WTC11 (cell line): ENCODE data around the gene KCNMA1. TPM values are rescaled to one million over a fixed set of nuclear protein-coding genes. Genes with fewer than 3 reads are reported as not detected.

Experiments
- ATAC-seq: fragments of 200-7000 bp; cut with Tn5 transposase; 2 replicates; pipeline ENCODE4 v1.10.0; 2021; ENCODE audit warnings: mild to moderate bottlenecking, moderate library complexity
- CTCF ChIA-PET: fragments of 300-600 bp; sonication (Branson Sonifier 250); formaldehyde crosslinking; loops from one replicate; lab custom pipeline; 2021; ENCODE audit warnings: antibody characterized with exemption; lab: Charles Lee
- POLR2A ChIA-PET: fragments of 350-600 bp; sonication (Branson Sonifier 250); formaldehyde crosslinking; loops from one replicate; lab custom pipeline; 2021; ENCODE audit warnings: antibody characterized with exemption; lab: Charles Lee
- DNase-seq: peaks from one replicate; pipeline ENCODE4 v3.0.0; 2021; ENCODE audit warnings: low spot score
- H3K27ac Mint-ChIP-seq: 2 replicates; pipeline ENCODE4 v1.8.0; 2021; ENCODE audit warnings: mixed read lengths
- H3K27me3 Mint-ChIP-seq: 2 replicates; pipeline ENCODE4 v1.8.0; 2021; ENCODE audit warnings: low read depth, mild to moderate bottlenecking, moderate library complexity, mixed read lengths
- H3K36me3 Mint-ChIP-seq: 2 replicates; pipeline ENCODE4 v1.8.0; 2021; ENCODE audit warnings: mixed read lengths
- H3K4me1 Mint-ChIP-seq: 2 replicates; pipeline ENCODE4 v1.8.0; 2022; ENCODE audit warnings: mixed read lengths
- H3K4me3 Mint-ChIP-seq: 2 replicates; pipeline ENCODE4 v1.8.0; 2021; ENCODE audit warnings: mild to moderate bottlenecking, moderate library complexity, mixed read lengths
- H3K9me3 Mint-ChIP-seq: 2 replicates; pipeline ENCODE4 v1.8.0; 2021; ENCODE audit warnings: mixed read lengths
- ATF1 ChIP-seq: sonication (generic); formaldehyde crosslinking; IDR thresholded peaks from 2 replicates; pipeline ENCODE4 v1.8.1; 2023; ENCODE audit warnings: mild to moderate bottlenecking, moderate library complexity, missing genetic modification reagents
- CREM ChIP-seq: sonication (generic); formaldehyde crosslinking; IDR thresholded peaks from 2 replicates; pipeline ENCODE4 v1.8.1; 2022; ENCODE audit warnings: mild to moderate bottlenecking, missing genetic modification reagents, moderate library complexity
- ELF4 ChIP-seq: sonication (generic); formaldehyde crosslinking; IDR thresholded peaks from 2 replicates; pipeline ENCODE4 v1.8.1; 2022; ENCODE audit warnings: low read depth, mild to moderate bottlenecking, moderate library complexity, missing genetic modification reagents
- EMX1 ChIP-seq: fragments of 250-450 bp; sonication (Bioruptor Pico); IDR thresholded peaks from 2 replicates; pipeline ENCODE4 v1.8.0; 2021; ENCODE audit warnings: mild to moderate bottlenecking
- IRF2 ChIP-seq: sonication (generic); formaldehyde crosslinking; IDR thresholded peaks from 2 replicates; pipeline ENCODE4 v1.8.0; 2022; ENCODE audit warnings: low read depth, missing genetic modification reagents, borderline replicate concordance
- JAZF1 ChIP-seq: fragments of 250-450 bp; sonication (Bioruptor Pico); IDR thresholded peaks from 2 replicates; pipeline ENCODE4 v1.9.0; 2021; ENCODE audit warnings: moderate library complexity, mild to moderate bottlenecking, inconsistent platforms
- KAT7 ChIP-seq: sonication (generic); formaldehyde crosslinking; IDR thresholded peaks from 2 replicates; pipeline ENCODE4 v1.8.1; 2023; ENCODE audit warnings: missing genetic modification reagents, mild to moderate bottlenecking, borderline replicate concordance
- MXD4 ChIP-seq: fragments of 250-450 bp; sonication (Bioruptor Pico); IDR thresholded peaks from 2 replicates; pipeline ENCODE4 v1.8.0; 2021; ENCODE audit warnings: mild to moderate bottlenecking, moderate library complexity, borderline replicate concordance
- MYBL2 ChIP-seq: sonication (generic); formaldehyde crosslinking; IDR thresholded peaks from 2 replicates; pipeline ENCODE4 v1.8.1; 2023; ENCODE audit warnings: mild to moderate bottlenecking, moderate library complexity, missing genetic modification reagents
- NFE2L1 ChIP-seq: sonication (generic); formaldehyde crosslinking; IDR thresholded peaks from 2 replicates; pipeline ENCODE4 v1.8.1; 2023; ENCODE audit warnings: missing genetic modification reagents
- NR2C2 ChIP-seq: sonication (generic); formaldehyde crosslinking; IDR thresholded peaks from 2 replicates; pipeline ENCODE4 v1.8.0; 2022; ENCODE audit warnings: mild to moderate bottlenecking, missing genetic modification reagents
- OVOL2 ChIP-seq: fragments of 250-450 bp; sonication (Bioruptor Pico); IDR thresholded peaks from 2 replicates; pipeline ENCODE4 v1.9.0; 2021; ENCODE audit warnings: mild to moderate bottlenecking, borderline replicate concordance
- PRRX2 ChIP-seq: fragments of 250-450 bp; sonication (Bioruptor Pico); IDR thresholded peaks from 2 replicates; pipeline ENCODE4 v1.8.0; 2021; ENCODE audit warnings: mild to moderate bottlenecking
- TEAD1 ChIP-seq: sonication (generic); formaldehyde crosslinking; IDR thresholded peaks from 2 replicates; pipeline ENCODE4 v1.8.0; 2022; ENCODE audit warnings: mild to moderate bottlenecking, missing genetic modification reagents
- TEAD4 ChIP-seq: sonication (generic); formaldehyde crosslinking; IDR thresholded peaks from 2 replicates; pipeline ENCODE4 v1.8.0; 2022; ENCODE audit warnings: mild to moderate bottlenecking, missing genetic modification reagents
- ZNF121 ChIP-seq: sonication (generic); formaldehyde crosslinking; IDR thresholded peaks from 2 replicates; pipeline ENCODE4 v1.8.0; 2023; ENCODE audit warnings: missing genetic modification reagents
- total RNA-seq: library from RNA; stranded (reverse); gene quantifications from 3 replicates; pipeline ENCODE4 v1.2.3, GENCODE V29; 2021
- TF ChIP-seq, protein P1 (sequence below): fragments of 250-450 bp; sonication (Bioruptor Pico); IDR thresholded peaks from 2 replicates; pipeline ENCODE4 v2.1.2; 2022; ENCODE audit warnings: mild to moderate bottlenecking, moderate library complexity
- TF ChIP-seq, protein P2 (sequence below): sonication (generic); formaldehyde crosslinking; conservative IDR thresholded peaks from 2 replicates; pipeline ENCODE4 v1.8.1; 2023; ENCODE audit warnings: mild to moderate bottlenecking, low read depth, missing genetic modification reagents, moderate library complexity
- TF ChIP-seq, protein P3 (sequence below): sonication (generic); formaldehyde crosslinking; IDR thresholded peaks from 2 replicates; pipeline ENCODE4 v1.8.0; 2022; ENCODE audit warnings: mild to moderate bottlenecking, missing genetic modification reagents
- TF ChIP-seq, protein P4 (sequence below): sonication (generic); formaldehyde crosslinking; IDR thresholded peaks from 2 replicates; pipeline ENCODE4 v1.8.1; 2023; ENCODE audit warnings: mild to moderate bottlenecking, moderate library complexity, missing genetic modification reagents
- TF ChIP-seq, protein P5 (sequence below): sonication (generic); formaldehyde crosslinking; IDR thresholded peaks from 2 replicates; pipeline ENCODE4 v1.8.1; 2022; ENCODE audit warnings: low read depth, missing genetic modification reagents, borderline replicate concordance

KCNMA1 gene
- total RNA-seq, 1 experiment from 2014 or later = 7.3 TPM

DNA sequence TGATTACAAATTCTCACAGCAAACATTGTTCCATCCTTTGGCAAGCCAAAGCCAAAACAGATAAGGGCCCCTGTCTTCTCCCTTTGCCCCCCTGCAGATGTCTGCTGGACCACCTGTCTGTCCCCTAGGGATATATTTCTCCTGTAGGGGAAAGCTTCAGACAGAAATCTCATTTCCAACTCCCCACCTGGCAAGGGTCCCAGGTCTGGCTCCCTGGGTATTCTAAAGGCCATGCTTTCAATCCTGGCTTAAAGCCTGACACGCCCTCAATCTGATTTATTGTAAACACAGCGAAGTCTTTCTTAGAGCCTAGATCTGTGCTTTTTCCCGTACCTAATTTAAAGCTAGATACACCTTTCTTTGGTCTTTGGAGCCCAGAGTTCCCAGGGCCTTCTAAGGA lies 66.1 kb downstream of the KCNMA1 start:
- POLR2A ChIA-PET = no interaction called here
- Mint-ChIP-seq H3K27ac (no peak overlapping the region), H3K4me1 (peaks cover 14% of the 10 kb centered on the region), H3K36me3 (peaks cover 3% of the 10 kb centered on the region), H3K9me3 (peaks cover 4% of the 10 kb centered on the region; the same call in 1 of the 2 replicates), H3K27me3 (no peaks in the 10 kb centered on the region), H3K4me3 (no peak overlapping the region)
- CTCF ChIA-PET = no interaction called here
- ATAC-seq = no peak
- no peak for TF ChIP-seq TEAD1 (CRISPR knock-in tag)
- TF ChIP-seq NR2C2 (CRISPR knock-in tag) = no peak
- no peak for TF ChIP-seq ZNF121
- TF ChIP-seq KAT7 (CRISPR knock-in tag) = no peak
- no peak for TF ChIP-seq JAZF1 (CRISPR knock-in tag)
- TF ChIP-seq, protein P1, sequence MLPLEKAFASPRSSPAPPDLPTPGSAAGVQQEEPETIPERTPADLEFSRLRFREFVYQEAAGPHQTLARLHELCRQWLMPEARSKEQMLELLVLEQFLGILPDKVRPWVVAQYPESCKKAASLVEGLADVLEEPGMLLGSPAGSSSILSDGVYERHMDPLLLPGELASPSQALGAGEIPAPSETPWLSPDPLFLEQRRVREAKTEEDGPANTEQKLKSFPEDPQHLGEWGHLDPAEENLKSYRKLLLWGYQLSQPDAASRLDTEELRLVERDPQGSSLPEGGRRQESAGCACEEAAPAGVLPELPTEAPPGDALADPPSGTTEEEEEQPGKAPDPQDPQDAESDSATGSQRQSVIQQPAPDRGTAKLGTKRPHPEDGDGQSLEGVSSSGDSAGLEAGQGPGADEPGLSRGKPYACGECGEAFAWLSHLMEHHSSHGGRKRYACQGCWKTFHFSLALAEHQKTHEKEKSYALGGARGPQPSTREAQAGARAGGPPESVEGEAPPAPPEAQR (CRISPR knock-in tag) = no peak
- TF ChIP-seq, protein P2, sequence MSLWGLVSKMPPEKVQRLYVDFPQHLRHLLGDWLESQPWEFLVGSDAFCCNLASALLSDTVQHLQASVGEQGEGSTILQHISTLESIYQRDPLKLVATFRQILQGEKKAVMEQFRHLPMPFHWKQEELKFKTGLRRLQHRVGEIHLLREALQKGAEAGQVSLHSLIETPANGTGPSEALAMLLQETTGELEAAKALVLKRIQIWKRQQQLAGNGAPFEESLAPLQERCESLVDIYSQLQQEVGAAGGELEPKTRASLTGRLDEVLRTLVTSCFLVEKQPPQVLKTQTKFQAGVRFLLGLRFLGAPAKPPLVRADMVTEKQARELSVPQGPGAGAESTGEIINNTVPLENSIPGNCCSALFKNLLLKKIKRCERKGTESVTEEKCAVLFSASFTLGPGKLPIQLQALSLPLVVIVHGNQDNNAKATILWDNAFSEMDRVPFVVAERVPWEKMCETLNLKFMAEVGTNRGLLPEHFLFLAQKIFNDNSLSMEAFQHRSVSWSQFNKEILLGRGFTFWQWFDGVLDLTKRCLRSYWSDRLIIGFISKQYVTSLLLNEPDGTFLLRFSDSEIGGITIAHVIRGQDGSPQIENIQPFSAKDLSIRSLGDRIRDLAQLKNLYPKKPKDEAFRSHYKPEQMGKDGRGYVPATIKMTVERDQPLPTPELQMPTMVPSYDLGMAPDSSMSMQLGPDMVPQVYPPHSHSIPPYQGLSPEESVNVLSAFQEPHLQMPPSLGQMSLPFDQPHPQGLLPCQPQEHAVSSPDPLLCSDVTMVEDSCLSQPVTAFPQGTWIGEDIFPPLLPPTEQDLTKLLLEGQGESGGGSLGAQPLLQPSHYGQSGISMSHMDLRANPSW (CRISPR knock-in tag) = no peak
- TF ChIP-seq IRF2 (CRISPR knock-in tag) = no peak
- no peak for TF ChIP-seq OVOL2 (CRISPR knock-in tag)
- DNase-seq = no peak

DNA sequence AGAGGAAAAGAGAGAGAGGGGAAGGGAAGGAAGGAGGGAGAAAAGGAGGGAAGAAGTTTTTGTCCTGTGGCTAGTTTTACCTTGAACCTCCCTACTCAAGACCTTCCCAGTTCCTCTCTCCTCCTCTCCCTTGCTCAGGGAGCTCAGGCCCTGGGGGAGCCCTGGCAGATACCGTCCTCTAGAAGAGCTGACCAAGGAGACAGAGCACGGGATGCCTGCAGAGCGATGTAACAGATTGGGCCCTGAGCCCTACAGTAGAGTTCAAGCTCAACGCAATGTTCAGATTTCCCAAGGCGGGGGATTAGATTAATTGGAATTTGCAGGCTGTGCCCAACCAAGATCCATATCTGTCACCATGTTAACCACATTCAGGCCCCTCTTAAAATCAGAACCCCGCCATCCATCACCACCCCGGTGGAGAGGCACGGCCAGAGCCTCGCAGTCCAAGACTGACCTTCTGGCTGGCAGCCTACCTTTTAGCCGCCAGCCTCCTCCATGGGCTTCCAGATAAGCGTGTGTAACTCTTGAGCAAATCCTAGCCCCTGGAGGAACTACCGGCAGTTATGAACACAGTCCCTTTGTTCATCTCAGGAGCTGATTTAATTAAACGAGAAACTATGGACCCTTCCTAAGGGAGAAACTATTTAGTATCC lies 70.6 kb downstream of the KCNMA1 start:
- Mint-ChIP-seq H3K27me3 (peaks cover 2% of the 10 kb centered on the region; the same call in 1 of the 2 replicates), H3K4me3 (no peak overlapping the region), H3K27ac (no peak overlapping the region), H3K36me3 (peaks cover 3% of the 10 kb centered on the region), H3K9me3 (peaks cover 4% of the 10 kb centered on the region; the same call in 1 of the 2 replicates), H3K4me1 (peaks cover 35% of the 10 kb centered on the region)
- no peak for ATAC-seq
- POLR2A ChIA-PET = no interaction called here
- CTCF ChIA-PET = no interaction called here
- DNase-seq = no peak
- TF ChIP-seq, protein P3, sequence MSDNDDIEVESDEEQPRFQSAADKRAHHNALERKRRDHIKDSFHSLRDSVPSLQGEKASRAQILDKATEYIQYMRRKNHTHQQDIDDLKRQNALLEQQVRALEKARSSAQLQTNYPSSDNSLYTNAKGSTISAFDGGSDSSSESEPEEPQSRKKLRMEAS = no peak
- TF ChIP-seq TEAD4 = no peak
- TF ChIP-seq, protein P4, sequence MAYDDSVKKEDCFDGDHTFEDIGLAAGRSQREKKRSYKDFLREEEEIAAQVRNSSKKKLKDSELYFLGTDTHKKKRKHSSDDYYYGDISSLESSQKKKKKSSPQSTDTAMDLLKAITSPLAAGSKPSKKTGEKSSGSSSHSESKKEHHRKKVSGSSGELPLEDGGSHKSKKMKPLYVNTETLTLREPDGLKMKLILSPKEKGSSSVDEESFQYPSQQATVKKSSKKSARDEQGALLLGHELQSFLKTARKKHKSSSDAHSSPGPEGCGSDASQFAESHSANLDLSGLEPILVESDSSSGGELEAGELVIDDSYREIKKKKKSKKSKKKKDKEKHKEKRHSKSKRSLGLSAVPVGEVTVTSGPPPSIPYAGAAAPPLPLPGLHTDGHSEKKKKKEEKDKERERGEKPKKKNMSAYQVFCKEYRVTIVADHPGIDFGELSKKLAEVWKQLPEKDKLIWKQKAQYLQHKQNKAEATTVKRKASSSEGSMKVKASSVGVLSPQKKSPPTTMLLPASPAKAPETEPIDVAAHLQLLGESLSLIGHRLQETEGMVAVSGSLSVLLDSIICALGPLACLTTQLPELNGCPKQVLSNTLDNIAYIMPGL (CRISPR knock-in tag) = no peak
- TF ChIP-seq CREM (CRISPR knock-in tag) = no peak
- no peak for TF ChIP-seq ATF1
- no peak for TF ChIP-seq MYBL2 (CRISPR knock-in tag)
- TF ChIP-seq MXD4 (CRISPR knock-in tag) = no peak
- TF ChIP-seq NFE2L1 (CRISPR knock-in tag) = no peak
- TF ChIP-seq PRRX2 = no peak
- TF ChIP-seq, protein P5, sequence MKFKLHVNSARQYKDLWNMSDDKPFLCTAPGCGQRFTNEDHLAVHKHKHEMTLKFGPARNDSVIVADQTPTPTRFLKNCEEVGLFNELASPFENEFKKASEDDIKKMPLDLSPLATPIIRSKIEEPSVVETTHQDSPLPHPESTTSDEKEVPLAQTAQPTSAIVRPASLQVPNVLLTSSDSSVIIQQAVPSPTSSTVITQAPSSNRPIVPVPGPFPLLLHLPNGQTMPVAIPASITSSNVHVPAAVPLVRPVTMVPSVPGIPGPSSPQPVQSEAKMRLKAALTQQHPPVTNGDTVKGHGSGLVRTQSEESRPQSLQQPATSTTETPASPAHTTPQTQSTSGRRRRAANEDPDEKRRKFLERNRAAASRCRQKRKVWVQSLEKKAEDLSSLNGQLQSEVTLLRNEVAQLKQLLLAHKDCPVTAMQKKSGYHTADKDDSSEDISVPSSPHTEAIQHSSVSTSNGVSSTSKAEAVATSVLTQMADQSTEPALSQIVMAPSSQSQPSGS (CRISPR knock-in tag) = no peak
- TF ChIP-seq EMX1 = no peak
- TF ChIP-seq ELF4 (CRISPR knock-in tag) = no peak
